HG02938 (cell line): ENCODE results near the gene ZC3H7A.

Source experiments
- ATAC-seq: cut with Tn5 transposase; IDR thresholded peaks from one replicate; pipeline ENCODE4 v1.9.1; 2021; ENCODE audit warnings: mild to moderate bottlenecking, moderate library complexity; ENCODE audit not compliant: unreplicated experiment

ZC3H7A gene

DNA sequence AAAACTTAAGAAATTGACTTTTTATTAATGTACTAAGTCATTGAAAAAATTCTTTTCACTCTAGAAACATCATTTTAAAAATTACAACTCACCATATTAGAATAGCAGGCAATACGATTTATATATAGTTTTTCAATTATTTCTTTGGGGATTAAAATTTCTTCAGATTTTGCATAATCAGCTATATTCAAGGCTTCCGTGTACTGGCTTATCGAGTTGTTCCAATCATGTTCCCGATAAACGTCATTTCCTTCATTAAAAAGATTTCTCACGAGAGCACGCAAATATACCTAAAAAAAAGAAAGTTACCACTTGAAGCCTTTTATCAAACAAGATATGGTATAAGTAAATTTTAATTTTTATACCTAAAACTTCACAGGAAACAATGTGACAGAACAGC, 18.0 kb downstream of the ZC3H7A start:
- ATAC-seq = no peak

DNA sequence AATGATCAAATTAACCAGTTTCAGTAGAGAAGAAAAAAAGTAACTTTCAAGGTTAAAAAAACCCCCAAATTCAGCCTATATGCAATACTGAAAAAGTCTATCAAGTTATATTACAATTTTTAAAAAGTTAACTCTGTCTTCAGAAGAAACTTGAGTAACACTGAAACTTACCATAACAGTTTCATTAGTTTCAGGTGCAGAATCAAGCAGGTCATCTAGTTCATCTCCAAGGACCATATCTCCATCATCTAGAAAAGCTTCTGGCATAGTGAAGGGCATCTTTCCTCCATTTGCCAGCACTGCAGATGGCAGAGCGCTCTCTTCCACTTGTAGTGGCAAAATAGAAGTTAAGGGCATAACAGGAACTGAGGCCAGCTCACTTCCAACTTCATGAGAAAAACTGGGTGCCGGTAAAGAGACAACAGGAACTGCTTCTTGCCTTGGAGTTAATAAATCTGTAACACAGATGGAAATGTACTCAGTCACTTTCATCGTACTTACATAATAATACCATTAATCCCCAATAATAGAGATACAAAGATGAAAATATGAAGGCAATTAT, 22.9 kb downstream of the ZC3H7A start:
- no peak for ATAC-seq

DNA sequence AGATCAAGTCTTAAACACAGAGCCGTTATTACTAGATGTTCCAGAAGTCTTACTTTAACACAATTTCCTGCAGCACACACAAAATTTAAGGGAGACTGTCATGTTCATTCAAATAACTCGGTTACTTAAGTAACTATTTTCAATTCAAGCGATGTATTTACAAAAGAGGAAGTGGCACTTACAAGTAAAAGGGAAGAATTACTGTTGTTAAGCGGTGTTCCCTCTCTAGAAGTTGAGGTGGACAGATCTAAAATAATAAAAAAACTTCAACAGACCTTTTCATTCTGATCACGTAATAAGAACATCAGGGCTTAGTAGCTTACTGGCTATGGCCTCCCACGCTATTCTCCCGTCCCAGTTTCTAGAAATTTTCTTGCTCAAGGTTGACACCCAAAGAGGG, 28.2 kb downstream of the ZC3H7A start:
- no peak for ATAC-seq

GRCh38 chr16:11762431-11762830, 34.6 kb downstream of the ZC3H7A start:
- ATAC-seq = no peak

DNA sequence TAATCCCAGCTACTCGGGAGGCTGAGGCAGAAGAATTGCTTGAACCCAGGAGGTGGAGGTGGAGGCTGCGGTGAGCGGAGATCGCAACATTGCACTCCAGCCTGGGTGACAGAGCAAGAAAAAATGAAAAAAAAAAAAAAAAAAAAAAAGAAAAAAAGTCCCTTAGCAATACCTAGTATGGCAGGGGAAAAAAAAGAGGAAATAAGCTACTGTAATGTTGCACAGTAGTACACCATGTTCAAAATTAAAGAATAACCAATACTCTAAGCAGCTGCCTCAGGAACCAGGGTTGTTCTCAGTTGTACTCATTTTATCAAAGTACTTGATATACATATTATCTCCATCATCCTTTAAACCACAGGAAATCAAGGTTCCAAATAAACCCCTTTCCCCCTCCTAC, 37.1 kb downstream of the ZC3H7A start:
- ATAC-seq = no peak

DNA sequence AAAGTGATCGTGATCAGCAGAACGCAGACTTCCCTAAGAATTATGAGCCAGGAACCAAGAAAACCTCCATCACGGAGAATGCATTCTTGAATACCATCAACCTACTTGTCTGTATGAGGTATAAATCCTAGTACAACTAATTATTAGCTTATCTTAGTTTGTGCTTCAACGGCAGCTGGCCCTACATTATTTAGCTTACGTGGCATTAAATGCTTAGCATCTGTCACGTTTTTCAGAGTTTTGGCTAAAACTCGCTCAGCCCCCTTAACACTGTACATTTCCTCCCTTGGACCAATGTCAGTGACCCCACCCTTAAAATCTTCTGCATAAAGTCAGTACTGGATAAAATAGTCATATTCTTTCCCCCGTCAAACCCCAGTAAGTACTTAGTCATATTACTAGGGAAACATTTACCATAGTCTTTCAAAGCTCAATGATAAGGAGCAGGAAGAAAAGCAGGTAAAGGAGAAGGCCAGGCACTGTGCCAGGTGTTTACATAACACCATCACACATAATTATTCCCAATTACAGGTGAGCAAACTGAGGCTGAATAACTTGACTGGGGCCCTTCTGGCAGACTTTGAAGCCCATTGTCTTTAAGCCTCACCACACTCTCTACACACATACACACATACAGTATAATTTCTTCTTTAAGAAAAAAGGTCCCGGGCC, 37.8 kb downstream of the ZC3H7A start:
- no peak for ATAC-seq

GRCh38 chr16:11757671-11758545, 39.1 kb downstream of the ZC3H7A start:
- no peak for ATAC-seq

DNA sequence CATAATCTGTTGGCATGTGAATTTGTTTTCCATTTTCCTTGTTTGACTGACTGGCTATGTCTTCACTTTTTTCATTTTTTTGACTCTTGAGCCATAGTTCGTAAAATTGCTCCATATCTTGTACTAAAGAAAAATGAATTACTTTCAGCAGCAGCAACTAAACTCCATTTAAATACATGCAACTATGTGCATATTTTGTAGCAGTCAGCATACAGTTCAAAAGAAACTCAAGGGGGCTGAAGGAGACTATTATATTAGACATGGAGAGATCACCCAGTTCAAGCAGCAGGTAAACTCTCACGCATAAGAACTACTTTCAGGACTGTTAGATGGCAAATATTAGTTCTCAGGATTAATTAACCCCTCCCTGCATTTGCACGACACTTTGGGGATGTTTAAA, 40.8 kb downstream of the ZC3H7A start:
- ATAC-seq = no peak

GRCh38 chr16:11755022-11755760, 41.9 kb downstream of the ZC3H7A start:
- ATAC-seq = no peak

DNA sequence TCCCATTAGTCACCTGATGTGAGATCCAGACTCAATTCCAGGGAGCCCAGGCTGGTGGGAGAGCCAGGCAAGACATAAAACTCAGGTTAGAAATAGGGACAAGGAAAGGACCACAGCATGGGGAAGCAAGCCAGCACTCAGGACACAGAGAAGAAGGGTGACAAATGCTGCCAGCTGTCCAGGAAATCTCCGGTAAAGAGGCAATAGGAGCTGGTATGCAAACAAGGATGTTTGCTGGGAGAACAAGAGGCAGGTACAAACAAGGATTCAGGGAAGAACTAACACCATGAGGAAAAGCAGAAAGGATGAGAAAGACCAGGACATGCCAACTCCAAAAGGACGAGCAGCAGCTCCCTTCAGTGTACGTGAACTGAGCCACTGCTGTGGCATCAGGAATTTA, 44.2 kb downstream of the ZC3H7A start:
- ATAC-seq = no peak

DNA sequence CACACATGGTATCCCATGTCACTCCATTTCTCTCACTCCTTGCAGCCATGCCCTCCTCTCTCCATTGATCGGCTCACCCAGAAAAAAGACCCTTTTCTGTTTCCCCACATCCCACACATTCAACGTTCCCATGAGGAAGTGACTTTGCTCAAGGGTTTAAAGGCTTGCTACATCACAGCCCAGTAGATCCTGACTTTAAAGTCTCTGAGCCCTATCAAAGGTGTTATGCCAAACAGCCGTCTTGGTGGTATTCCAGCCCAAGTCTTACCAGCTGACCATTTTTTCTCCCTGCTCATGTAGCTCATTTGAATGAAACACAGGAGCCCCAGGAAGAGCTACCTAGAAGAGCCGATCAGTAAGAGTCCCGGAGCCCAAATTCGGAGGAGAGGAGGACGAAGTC, 47.0 kb downstream of the ZC3H7A start:
- ATAC-seq = no peak

GRCh38 chr16:11748404-11749254, 48.4 kb downstream of the ZC3H7A start:
- no peak for ATAC-seq

- ATAC-seq = no peak
Measured at GRCh38 chr16:11747949-11748403, 49.1 kb downstream of the ZC3H7A start.

DNA sequence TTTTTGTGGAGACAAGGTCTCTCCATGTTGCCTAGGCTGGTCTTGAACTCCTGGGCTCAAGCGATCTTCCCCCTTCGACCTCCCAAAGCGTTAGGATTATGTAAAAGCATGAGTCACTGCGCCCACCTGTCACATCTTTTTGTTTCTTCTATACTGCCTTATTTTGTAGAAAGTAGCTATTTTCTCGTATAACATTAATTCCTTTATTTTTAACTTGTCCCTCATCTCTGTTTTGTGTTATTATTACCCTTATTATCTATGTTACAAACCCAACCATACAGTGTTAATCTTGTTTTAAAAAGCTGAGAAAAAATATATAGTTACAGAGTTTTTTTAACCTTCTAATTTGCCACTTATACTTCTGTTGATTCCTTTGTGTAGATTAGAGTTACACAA, 53.0 kb downstream of the ZC3H7A start:
- no peak for ATAC-seq

- ATAC-seq = no peak
Measured at GRCh38 chr16:11743308-11744074, 53.6 kb downstream of the ZC3H7A start.

- ATAC-seq = peak; percentile 92
Measured at GRCh38 chr16:11742536-11743307, 54.3 kb downstream of the ZC3H7A start, which contains the start of gene TXNDC11. TXNDC11 (minus strand) TSS chr16:11742857; CDS start chr16:11742730, 127 bp downstream.

DNA sequence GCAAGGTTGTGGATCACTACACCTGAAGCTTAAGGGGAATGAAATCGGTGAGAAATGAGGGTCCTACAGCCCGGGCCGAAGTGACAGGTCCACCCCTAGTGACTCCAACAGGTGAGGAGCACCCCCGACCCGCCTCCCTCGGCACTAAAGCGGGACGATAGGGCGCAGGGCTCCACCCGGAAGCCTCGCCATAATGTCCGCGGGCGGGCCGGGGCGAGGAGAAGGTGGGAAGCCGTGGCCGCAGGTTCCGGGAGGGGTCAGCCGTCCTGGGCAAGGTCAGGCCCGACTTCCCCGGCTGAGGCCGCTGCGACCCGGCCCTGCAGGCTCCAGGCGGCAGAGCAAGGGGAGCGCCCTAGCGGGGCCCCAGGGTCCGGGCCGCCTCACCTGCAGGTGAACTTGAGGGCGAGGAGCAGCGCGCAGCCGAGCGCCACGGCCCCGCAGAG, 54.9 kb downstream of the ZC3H7A start:
- ATAC-seq = peak; percentile 24

- ATAC-seq = no peak
Measured at GRCh38 chr16:11740567-11740966, 56.5 kb downstream of the ZC3H7A start.
